ENCODE measurements around the gene RABGAP1L.

- TF ChIP-seq CTCF (IDR thresholded peaks at IDR 0.05) (no peak), EZH2 (IDR thresholded peaks at IDR 0.05) (no peak), EZH2phosphoT487 (IDR thresholded peaks at IDR 0.05) (no peak)
These were observed 725.2 kb downstream of the RABGAP1L start for GRCh38 chr1:174884566-174884965.
